H1 (cell line): ENCODE measurements around the gene SIGLECL1. TPM values are rescaled to one million over a fixed set of nuclear protein-coding genes. Genes with fewer than 3 reads are reported as not detected.

Source experiments
- CBX5 ChIP-seq: fragments of 300-800, 300-1000 bp; sonication (generic); IDR thresholded peaks from 2 replicates; pipeline ENCODE4 v1.7.1; 2016; ENCODE audit warnings: antibody characterized with exemption, low read length, low read depth
- CHD7 ChIP-seq: fragments of 300-600 bp; sonication (generic); IDR thresholded peaks from 2 replicates; pipeline ENCODE4 v1.7.1; 2012; ENCODE audit warnings: low read length, moderate library complexity, mild to moderate bottlenecking, inconsistent platforms; ENCODE audit not compliant: insufficient replicate concordance
- CREB1 ChIP-seq: IDR thresholded peaks from 2 replicates; pipeline ENCODE4 v1.6.1; 2012; ENCODE audit warnings: inconsistent platforms
- CTBP2 ChIP-seq: IDR thresholded peaks from 2 replicates; pipeline ENCODE4 v1.7.0; 2011; ENCODE audit warnings: borderline replicate concordance, mild to moderate bottlenecking, moderate library complexity, mixed read lengths, low read length; ENCODE audit not compliant: insufficient read depth, insufficient read length
- EGR1 ChIP-seq: IDR thresholded peaks from 2 replicates; pipeline ENCODE4 v1.6.1; 2011; ENCODE audit warnings: low read depth, low read length, borderline replicate concordance
- FOSL1 ChIP-seq: IDR thresholded peaks from 2 replicates; pipeline ENCODE4 v1.6.1; 2011; ENCODE audit warnings: mild to moderate bottlenecking, low read depth, low read length, moderate library complexity; ENCODE audit not compliant: insufficient read depth
- RXRA ChIP-seq: IDR thresholded peaks from 2 replicates; pipeline ENCODE4 v1.6.1; 2011; ENCODE audit warnings: low read depth, mild to moderate bottlenecking, low read length, moderate library complexity; ENCODE audit not compliant: insufficient read depth
- SIX5 ChIP-seq: IDR thresholded peaks from 2 replicates; pipeline ENCODE4 v1.6.1; 2011; ENCODE audit warnings: mild to moderate bottlenecking, low read depth, low read length
- TBP ChIP-seq: IDR thresholded peaks from 2 replicates; pipeline ENCODE4 v1.6.1; 2011; ENCODE audit warnings: low read depth, low read length, improper control_type of control experiment
- polyA plus RNA-seq, 7 experiments: library from polyadenylated mRNA; depleted of rRNA in 3 of 7; stranded (reverse) in 5 of 7; unstranded in 2 of 7; fragments of >200 nt in 5 of 7; fragments of 200-250 nt in 2 of 7; gene quantifications; 1 replicate in 5 of 7; 2 replicates in 1 of 7; 4 replicates in 1 of 7; pipeline versions ENCODE4 v1.2.1 to v1.2.3, GENCODE V29; 2011 to 2013; ENCODE audit warnings: missing spikeins in 2 of 7, mixed read lengths in 2 of 7
- total RNA-seq: library from RNA; stranded (reverse); fragmentation: NEBNext Ultra II Directional; extraction: Animal tissue kit (Norgen Biotek cat#: 25700); gene quantifications from 2 replicates; pipeline ENCODE4 v1.2.1, GENCODE V29; 2021

Gene SIGLECL1
- total and polyA plus RNA-seq, 2 of the 8 experiments (the other 6 are each of a cell fraction or from before 2014, with no cell fraction given) = not detected

GRCh38 chr19:51207747-51208146, 43.1 kb upstream of the SIGLECL1 start (continued):
- TF ChIP-seq CHD7 = no peak
- TF ChIP-seq FOSL1 = no peak
- TF ChIP-seq CBX5 = no peak
- TF ChIP-seq RXRA = no peak
- no peak for TF ChIP-seq CREB1
- TF ChIP-seq CTBP2 = no peak
- TF ChIP-seq EGR1 = no peak
- TF ChIP-seq SIX5 = no peak
- TF ChIP-seq TBP = no peak
- TF ChIP-seq, all 59 proteins: peak for 0
